ENCODE measurements around the gene SPTBN2.
A peak's percentile ranks its signal among the peaks of the same experiment; 100 is the strongest.

The SPTBN2 gene

GRCh38 chr11:66684635-66685034 is 44.4 kb downstream of the SPTBN2 start:
- TF ChIP-seq CTCF (conservative IDR thresholded peaks at IDR 0.05; ENCODE audit: low read depth, low read length), result no peak

GRCh38 chr11:66683877-66684276 is 45.1 kb downstream of the SPTBN2 start:
- Histone ChIP-seq H3K27me3 (ENCODE audit: insufficient read depth, low read depth) (no peaks in the 10 kb centered on the region), H3K9ac (no peak overlapping the region), H2AFZ (ENCODE audit: low read depth) (no peak overlapping the region), H3K36me3 (ENCODE audit: insufficient read depth) (no peaks in the 10 kb centered on the region), H3K4me3 (IDR thresholded peaks at IDR 0.05; ENCODE audit: insufficient read depth, low read depth, low read length) (no peak overlapping the region), H4K20me1 (ENCODE audit: insufficient read depth) (no peaks in the 10 kb centered on the region), H3K4me2 (no peak overlapping the region), H3K79me2 (ENCODE audit: insufficient read depth, low read depth) (no peaks in the 10 kb centered on the region), H3K27ac (no peak overlapping the region), H3K4me1 (ENCODE audit: low read depth, poor library complexity, severe bottlenecking) (peaks cover 4% of the 10 kb centered on the region)
- no peak for TF ChIP-seq CTCF (conservative IDR thresholded peaks at IDR 0.05; ENCODE audit: low read depth, low read length)

More at GRCh38 chr11:66684635-66685034, 44.4 kb downstream of the SPTBN2 start:
- no peak overlapping the region for H3K9ac ChIP-seq
- H3K27me3 ChIP-seq (ENCODE audit: insufficient read depth, low read depth), result no peaks in the 10 kb centered on the region
- no peak overlapping the region for H3K4me2 ChIP-seq
- no peaks in the 10 kb centered on the region for H3K36me3 ChIP-seq (ENCODE audit: insufficient read depth)
- H2AFZ ChIP-seq (ENCODE audit: low read depth), result no peak overlapping the region
- H3K27ac ChIP-seq, result no peak overlapping the region
- no peak overlapping the region for H3K4me3 ChIP-seq (IDR thresholded peaks at IDR 0.05; ENCODE audit: insufficient read depth, low read depth, low read length)
- H3K79me2 ChIP-seq (ENCODE audit: insufficient read depth, low read depth), result no peaks in the 10 kb centered on the region
- no peaks in the 10 kb centered on the region for H4K20me1 ChIP-seq (ENCODE audit: insufficient read depth)
- H3K4me1 ChIP-seq (ENCODE audit: low read depth, poor library complexity, severe bottlenecking), result no peaks in the 10 kb centered on the region

DNA sequence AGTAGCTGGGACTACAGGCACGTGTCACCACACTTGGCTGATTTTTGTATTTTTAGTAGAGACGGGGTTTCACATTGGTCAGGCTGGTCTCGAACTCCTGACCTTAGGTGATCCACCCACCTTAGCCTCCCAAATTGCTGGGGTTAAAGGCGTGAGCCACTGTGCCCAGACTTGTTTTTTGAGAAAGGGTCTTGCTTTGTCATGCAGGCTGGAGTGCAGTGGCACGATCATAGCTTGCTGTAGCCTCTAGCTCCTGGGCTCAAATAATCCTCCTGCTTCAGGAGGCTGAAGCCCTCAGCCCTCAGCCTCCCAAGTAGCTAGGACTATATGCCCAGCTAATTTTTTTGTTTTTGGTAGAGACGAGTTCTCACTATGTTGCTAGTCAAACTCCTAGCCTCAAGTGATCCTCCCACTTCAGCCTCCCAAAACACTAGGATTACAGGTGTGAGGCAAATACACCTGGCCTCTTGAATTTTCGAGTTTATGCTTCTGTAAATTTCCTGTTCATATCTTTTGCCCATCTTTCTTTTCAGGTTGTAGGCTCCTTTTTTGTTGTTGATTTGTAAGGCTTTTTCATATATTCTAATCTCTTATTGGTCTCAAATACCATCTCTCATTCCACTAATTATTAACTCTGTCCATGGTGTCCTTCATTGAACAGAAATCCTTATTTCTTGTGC is 47.9 kb downstream of the SPTBN2 start:
- no peak for TF ChIP-seq CTCF (conservative IDR thresholded peaks at IDR 0.05; ENCODE audit: low read depth, low read length)
- Histone ChIP-seq H3K36me3 (ENCODE audit: insufficient read depth) (no peaks in the 10 kb centered on the region), H3K4me1 (ENCODE audit: low read depth, poor library complexity, severe bottlenecking) (peaks cover 7% of the 10 kb centered on the region), H3K4me3 (IDR thresholded peaks at IDR 0.05; ENCODE audit: insufficient read depth, low read depth, low read length) (no peak overlapping the region), H3K27ac (no peak overlapping the region), H4K20me1 (ENCODE audit: insufficient read depth) (no peaks in the 10 kb centered on the region), H3K79me2 (ENCODE audit: insufficient read depth, low read depth) (no peaks in the 10 kb centered on the region; the same call in 1 of the 2 replicates), H3K27me3 (ENCODE audit: insufficient read depth, low read depth) (no peaks in the 10 kb centered on the region), H2AFZ (ENCODE audit: low read depth) (no peak overlapping the region), H3K9ac (no peak overlapping the region), H3K4me2 (no peak overlapping the region)

DNA sequence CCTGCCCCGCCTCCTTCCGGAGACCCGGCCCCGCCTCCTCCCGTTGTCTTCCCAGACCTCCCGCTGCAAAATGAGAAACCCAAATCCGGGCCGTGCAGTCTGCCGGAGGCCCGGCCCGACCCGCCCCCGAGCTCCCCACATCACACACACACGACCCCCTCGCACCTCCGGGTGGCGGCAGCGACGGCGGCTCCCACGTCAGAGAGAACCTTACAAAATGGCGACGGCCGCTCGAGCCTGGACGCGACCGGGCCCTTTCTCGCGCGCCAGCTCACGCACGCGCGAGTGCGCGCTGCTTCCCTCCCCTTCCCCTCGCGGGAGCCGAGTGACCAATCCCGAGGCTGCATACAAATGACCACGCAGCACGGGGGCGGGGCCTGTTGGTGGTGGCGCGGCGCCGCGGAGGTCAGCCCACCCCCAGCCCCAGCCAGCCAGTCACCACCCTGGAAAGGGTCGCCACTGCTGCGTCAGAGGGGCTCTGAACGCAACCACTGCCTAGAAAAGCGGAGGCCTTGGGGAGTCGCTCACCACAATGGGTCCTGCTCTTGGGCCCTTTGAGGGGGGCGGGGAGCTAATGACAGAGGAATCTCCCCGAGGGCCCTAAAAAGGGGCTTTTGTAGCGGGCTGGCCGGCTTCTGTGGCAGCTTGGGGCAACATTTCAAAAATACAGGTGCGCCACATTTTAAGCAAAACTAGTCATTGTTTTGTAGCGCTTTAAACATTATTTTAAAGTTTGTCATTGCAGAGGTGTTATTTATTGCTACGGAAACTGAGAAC is 51.2 kb downstream of the SPTBN2 start, which contains the start of gene RBM4B:
TSS of gene RBM4B (minus strand) at position 289 of the 777 bp plus-strand sequence. CDS start 808 bp downstream, outside the sequence.
- Histone ChIP-seq H3K4me3 (IDR thresholded peaks at IDR 0.05; ENCODE audit: insufficient read depth, low read depth, low read length) (no peak within 1 kb of the TSS), H2AFZ (ENCODE audit: low read depth) (peak within 1 kb of the TSS; percentile 70), H3K36me3 (ENCODE audit: insufficient read depth) (no peaks in the 10 kb centered on the region; the same call in 1 of the 2 replicates), H3K9ac (peak within 1 kb of the TSS; percentile 75), H3K27me3 (ENCODE audit: insufficient read depth, low read depth) (no peaks in the 10 kb centered on the region), H3K4me2 (peak within 1 kb of the TSS; percentile 87), H3K4me1 (ENCODE audit: low read depth, poor library complexity, severe bottlenecking) (peaks cover 10% of the 10 kb centered on the region), H3K27ac (peak within 1 kb of the TSS; percentile 98), H3K79me2 (ENCODE audit: insufficient read depth, low read depth) (peaks cover 5% of the 10 kb centered on the region; the same call in 1 of the 2 replicates), H4K20me1 (ENCODE audit: insufficient read depth) (no peaks in the 10 kb centered on the region)
- TF ChIP-seq CTCF (conservative IDR thresholded peaks at IDR 0.05; ENCODE audit: low read depth, low read length), result no peak
